ENCODE measurements around the gene GNG2. TPM values are rescaled to one million over a fixed set of nuclear protein-coding genes. Genes with fewer than 3 reads are reported as not detected.

GNG2 gene
- total RNA-seq, 4 donors from 2014 or later, result 0.77 to 62.1 (median 10.3) TPM

DNA sequence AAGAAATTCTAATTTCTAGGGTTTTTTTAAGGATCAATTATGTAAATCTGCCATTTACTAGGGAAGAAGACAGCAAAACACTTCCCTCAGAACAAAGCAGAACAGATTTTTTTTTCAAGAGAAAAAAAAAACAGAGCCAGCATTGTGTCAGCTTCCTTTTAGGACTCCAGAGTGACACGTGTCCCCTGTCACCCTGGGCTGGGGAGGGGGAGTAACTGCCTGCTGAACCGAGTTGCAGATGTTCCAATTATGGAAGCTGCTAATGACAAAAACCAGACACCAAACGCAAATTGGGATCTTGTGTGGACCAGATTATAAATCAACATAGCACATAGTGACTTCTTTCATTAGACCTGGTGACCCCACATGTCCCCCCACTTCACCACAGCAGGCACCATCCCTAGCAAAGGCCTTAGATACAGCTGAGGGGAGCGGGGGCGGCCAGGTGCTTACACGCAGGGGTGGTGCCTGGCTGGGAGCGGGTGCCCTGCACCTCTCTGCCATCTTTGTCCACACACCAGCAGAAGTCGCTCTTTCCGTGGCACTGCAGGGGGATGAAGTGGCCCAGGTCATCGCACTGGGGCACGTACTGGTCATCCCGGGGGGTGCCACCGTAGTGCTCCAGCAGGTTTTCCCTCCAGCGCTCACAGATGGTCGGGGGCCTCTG is 154.3 kb downstream of the GNG2 start:
- intact Hi-C loops (cut with DNase I; ENCODE audit: low total_unique reads), result no loop called here
- H3K27me3 ChIP-seq, result no peaks in the 10 kb centered on the region
- no peaks in the 10 kb centered on the region for H3K36me3 ChIP-seq
- no peak overlapping the region for H3K27ac ChIP-seq
- DNase-seq, result no peak
- no peaks in the 10 kb centered on the region for H3K4me1 ChIP-seq
- no peaks in the 10 kb centered on the region for H3K9me3 ChIP-seq
- TF ChIP-seq POLR2A (IDR thresholded peaks at IDR 0.05), result no peak
- TF ChIP-seq CTCF (IDR thresholded peaks at IDR 0.05), result no peak
- H3K4me3 ChIP-seq, result no peak overlapping the region

DNA sequence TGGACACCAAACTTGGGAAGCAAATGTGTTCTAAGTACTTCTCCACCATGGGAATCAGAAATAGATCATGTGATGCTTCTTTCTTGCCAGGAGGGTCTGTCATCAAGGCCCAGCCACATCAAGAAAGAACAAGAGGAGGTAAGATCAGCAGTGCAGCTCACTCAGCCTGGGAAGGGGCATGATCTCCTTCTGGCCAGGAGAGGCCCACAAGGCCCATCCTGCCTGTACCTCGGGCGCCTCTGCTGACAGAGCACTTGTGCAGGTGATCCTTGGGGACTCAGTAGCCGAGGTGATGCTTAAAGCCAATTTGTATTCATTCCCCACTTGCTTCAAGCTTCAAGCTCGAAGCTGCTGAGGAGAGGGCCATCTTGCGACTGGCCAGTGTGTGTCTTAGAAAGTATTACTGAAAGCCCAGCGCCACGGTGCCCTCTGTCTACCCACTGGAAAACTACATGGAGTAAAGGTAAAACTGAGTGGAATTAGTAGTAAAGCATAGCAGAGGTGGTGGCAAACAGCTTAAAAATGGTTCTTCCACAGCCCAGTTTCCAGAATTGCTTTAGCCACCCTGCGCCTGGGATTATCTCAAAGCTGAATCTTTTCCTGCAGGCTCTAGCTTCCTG is 155.1 kb downstream of the GNG2 start:
- no peak overlapping the region for H3K27ac ChIP-seq
- H3K36me3 ChIP-seq, result no peaks in the 10 kb centered on the region
- H3K4me1 ChIP-seq, result no peaks in the 10 kb centered on the region
- DNase-seq, result no peak
- H3K27me3 ChIP-seq, result no peaks in the 10 kb centered on the region
- intact Hi-C loops (cut with DNase I; ENCODE audit: low total_unique reads), result no loop called here
- no peak overlapping the region for H3K4me3 ChIP-seq
- no peaks in the 10 kb centered on the region for H3K9me3 ChIP-seq
- peak in 2 of 4 experiments; percentile 8 to 15 for TF ChIP-seq CTCF (IDR thresholded peaks at IDR 0.05)
- TF ChIP-seq POLR2A (IDR thresholded peaks at IDR 0.05), result no peak

- no peak for DNase-seq
- TF ChIP-seq POLR2A (IDR thresholded peaks at IDR 0.05) (no peak), CTCF (IDR thresholded peaks at IDR 0.05) (no peak)
- H3K27ac ChIP-seq, result no peak overlapping the region
- intact Hi-C loops (cut with DNase I; ENCODE audit: low total_unique reads), result no loop called here
- no peaks in the 10 kb centered on the region for H3K27me3 ChIP-seq
- H3K9me3 ChIP-seq, result no peaks in the 10 kb centered on the region
- no peaks in the 10 kb centered on the region for H3K4me1 ChIP-seq
- no peaks in the 10 kb centered on the region for H3K36me3 ChIP-seq
- no peak overlapping the region for H3K4me3 ChIP-seq
Observed at GRCh38 chr14:52018252-52018651, 157.8 kb downstream of the GNG2 start.

- intact Hi-C loops (cut with DNase I; ENCODE audit: low total_unique reads), result no loop called here
- H3K27ac ChIP-seq, result no peak overlapping the region
- no peaks in the 10 kb centered on the region for H3K4me1 ChIP-seq
- no peak for DNase-seq
- no peaks in the 10 kb centered on the region for H3K9me3 ChIP-seq
- TF ChIP-seq POLR2A (IDR thresholded peaks at IDR 0.05) (no peak), CTCF (IDR thresholded peaks at IDR 0.05) (no peak)
- no peak overlapping the region for H3K4me3 ChIP-seq
- H3K36me3 ChIP-seq, result no peaks in the 10 kb centered on the region
- H3K27me3 ChIP-seq, result no peaks in the 10 kb centered on the region
Observed at GRCh38 chr14:52018970-52019369, 158.6 kb downstream of the GNG2 start.

Other genes with a start within 250 kb of the GNG2 start
- gene FRMD6, start 208.7 kb upstream of the GNG2 start, total RNA-seq, result 100 to 1,000 TPM in 3 of 4 donors, 10 to 100 TPM in 1; 97.4 to 199 (median 134) TPM
- 100 to 1,000 TPM in 1 of 4 donors, 10 to 100 TPM in 3; 21.8 to 129 (median 44.4) TPM for gene RTRAF, start 128.9 kb downstream of the GNG2 start, total RNA-seq
- 10 to 100 TPM in 3 of 4 donors, 1 to 10 TPM in 1; 8.2 to 92.6 (median 32.4) TPM for gene NID2, start 208.4 kb downstream of the GNG2 start, total RNA-seq

Measured in uterus (tissue), 4 donors.